K562 (cell line): ENCODE measurements around the gene CNTN4. TPM values are rescaled to one million over a fixed set of nuclear protein-coding genes. Genes with fewer than 3 reads are reported as not detected.

Source experiments
- ATAC-seq: fragments of 200-7000 bp; cut with Tn5 transposase; 3 replicates; pipeline ENCODE4 v1.9.1; 2020; ENCODE audit warnings: moderate library complexity
- BruUV-seq: library from RNA; stranded (reverse); fragments of 400-500 nt; replicated peaks from 2 replicates; lab custom pipeline; 2021; lab: Mats Ljungman, UMichigan
- CTCF ChIA-PET: fragments of 300-600 bp; formaldehyde crosslinking; extraction: SDS; loops from one replicate; lab custom pipeline; 2021; ENCODE audit warnings: low intra/inter-chr PET ratio; lab: Yijun Ruan, JAX
- POLR2A ChIA-PET: fragments of 300-600, 350-650 bp; sonication (Branson Sonifier 250); formaldehyde crosslinking; extraction: SDS; loops from one replicate; lab custom pipeline; 2021; ENCODE audit warnings: antibody characterized with exemption, inconsistent platforms; lab: Yijun Ruan, JAX
- DNase-seq, 4 experiments: peaks; one replicate each; pipeline versions ENCODE4 v3.0.0 to v3.0.0-alpha.2; 2011 to 2018; ENCODE audit warnings: low spot score in 3 of 4, mixed read lengths in 3 of 4; ENCODE audit errors: extremely low read depth in 1 of 4
- FAIRE-seq: peaks from 2 replicates; lab custom pipeline; 2011; peaks lifted over from hg19 to GRCh38; lab: Jason Lieb, UNC
- H2AFZ ChIP-seq: 2 replicates; pipeline ENCODE4 v1.6.0; 2011; ENCODE audit warnings: low read depth, low read length, control low read depth, inconsistent platforms
- H3K27ac ChIP-seq: fragments of 200-600 bp; 3 replicates; pipeline ENCODE4 v1.8.0; 2011; ENCODE audit warnings: low read depth, mild to moderate bottlenecking, control low read depth, inconsistent platforms, low read length, moderate library complexity, mixed read lengths; ENCODE audit errors: extremely low read depth
- H3K27me3 ChIP-seq, 2 experiments: fragments of 300-600 bp in 1 of 2; 2 replicates in 1 of 2; 3 replicates in 1 of 2; pipeline versions ENCODE4 v1.6.0 to v1.8.0; 2011; ENCODE audit warnings: inconsistent platforms in 2 of 2, low read length in 2 of 2, mild to moderate bottlenecking in 1 of 2, mixed read lengths in 1 of 2, moderate library complexity in 1 of 2; ENCODE audit not compliant: control insufficient read depth in 2 of 2, insufficient read depth in 2 of 2
- H3K36me3 ChIP-seq: fragments of 300-600 bp; 3 replicates; pipeline ENCODE4 v1.8.0; 2011; ENCODE audit warnings: mild to moderate bottlenecking, low read length, inconsistent platforms; ENCODE audit not compliant: control insufficient read depth, insufficient read depth
- H3K4me1 ChIP-seq, 2 experiments: fragments of 200-600 bp in 1 of 2; replicated peaks in 1 of 2; 2 replicates in 1 of 2; 3 replicates in 1 of 2; pipeline versions ENCODE4 v1.5.1 to v1.8.0; 2011; ENCODE audit warnings: inconsistent platforms in 2 of 2, low read length in 2 of 2, mild to moderate bottlenecking in 1 of 2, mixed read lengths in 1 of 2, moderate library complexity in 1 of 2; ENCODE audit not compliant: control insufficient read depth in 2 of 2, insufficient read depth in 2 of 2
- H3K4me2 ChIP-seq: 2 replicates; pipeline ENCODE4 v1.6.1; 2011; ENCODE audit warnings: low read length, control low read depth, inconsistent platforms, mixed read lengths; ENCODE audit not compliant: insufficient read depth
- H3K4me3 ChIP-seq: fragments of 200-600 bp; sonication (generic), shearing (Covaris generic); 2 replicates; pipeline ENCODE4 v1.5.1; 2016; ENCODE audit warnings: control low read depth, inconsistent platforms
- H3K79me2 ChIP-seq: fragments of 200-600 bp; 3 replicates; pipeline ENCODE4 v1.8.0; 2011; ENCODE audit warnings: low read length, inconsistent platforms; ENCODE audit not compliant: control insufficient read depth, insufficient read depth
- H3K9ac ChIP-seq, 2 experiments: 2 replicates each; pipeline versions ENCODE4 v1.6.0 to v1.6.1; 2011; ENCODE audit warnings: low read depth in 2 of 2, low read length in 2 of 2, control low read depth in 1 of 2, inconsistent platforms in 1 of 2, mild to moderate bottlenecking in 1 of 2, mixed read lengths in 1 of 2; ENCODE audit not compliant: insufficient read depth in 1 of 2
- H3K9me1 ChIP-seq: one replicate; pipeline ENCODE4 v1.6.0; 2011; ENCODE audit warnings: inconsistent platforms, mild to moderate bottlenecking, low read length, moderate library complexity; ENCODE audit not compliant: control insufficient read depth, insufficient read depth
- H3K9me3 ChIP-seq: replicated peaks from 2 replicates; pipeline ENCODE4 v1.5.1; 2011; ENCODE audit warnings: low read depth, low read length, inconsistent platforms; ENCODE audit not compliant: control insufficient read depth, insufficient read depth
- H4K20me1 ChIP-seq: replicated peaks from 2 replicates; pipeline ENCODE4 v1.6.1; 2011; ENCODE audit warnings: low read length, inconsistent platforms, mixed read lengths; ENCODE audit not compliant: control insufficient read depth, insufficient read depth
- CGGBP1 ChIP-seq: fragments of 250-450 bp; sonication (Bioruptor Pico); IDR thresholded peaks from 2 replicates; pipeline ENCODE4 v1.9.0; 2021; ENCODE audit warnings: mild to moderate bottlenecking
- ETS1 ChIP-seq: conservative IDR thresholded peaks from 2 replicates; pipeline ENCODE4 v1.6.1; 2011; ENCODE audit warnings: low read depth, mild to moderate bottlenecking, low read length; ENCODE audit not compliant: control insufficient read depth
- ILF3 ChIP-seq: fragments of 450-650 bp; IDR thresholded peaks from 2 replicates; pipeline ENCODE4 v1.6.1; 2018; ENCODE audit warnings: antibody characterized with exemption, mild to moderate bottlenecking, moderate library complexity, borderline replicate concordance
- MYC ChIP-seq, 2 experiments: fragments of 250-450 bp in 1 of 2; sonication (Bioruptor Pico) in 1 of 2; IDR thresholded peaks; 2 replicates each; pipeline versions ENCODE4 v1.5.1 to v1.6.1; 2012 to 2021; ENCODE audit warnings: low read depth in 2 of 2, borderline replicate concordance in 1 of 2, improper control_type of control experiment in 1 of 2, low read length in 1 of 2, mild to moderate bottlenecking in 1 of 2, moderate library complexity in 1 of 2
- PATZ1 ChIP-seq: fragments of 250-450 bp; sonication (Bioruptor Pico); IDR thresholded peaks from 2 replicates; pipeline ENCODE4 v1.5.0; 2020; ENCODE audit warnings: mild to moderate bottlenecking, borderline replicate concordance
- PHF20 ChIP-seq: fragments of 450-650 bp; IDR thresholded peaks from 2 replicates; pipeline ENCODE4 v1.6.1; 2018; ENCODE audit not compliant: partially characterized antibody
- PREB ChIP-seq: sonication (generic); formaldehyde crosslinking; IDR thresholded peaks from 2 replicates; pipeline ENCODE4 v1.8.1; 2023; ENCODE audit warnings: mild to moderate bottlenecking, missing genetic modification reagents
- ZNF274 ChIP-seq: IDR thresholded peaks from 2 replicates; pipeline ENCODE4 v1.6.1; 2011; ENCODE audit warnings: low read depth, mild to moderate bottlenecking, low read length, moderate library complexity, borderline replicate concordance
- whole genome bisulfite sequencing: fragments of 100-300 bp; shearing (Covaris generic); methylation state at CpG from one replicate; pipeline ENCODE4 v1.1.6; 2016; ENCODE audit warnings: low coverage, mixed read lengths; ENCODE audit not compliant: insufficient coverage; ENCODE audit errors: missing lambda C conversion rate; 5-methylcytosine and 5-hydroxymethylcytosine counted together
- in situ Hi-C: fragments of 300-500 bp; cut with MboI; formaldehyde crosslinking; loops from 4 replicates; pipeline ENCODE4 v1.15.0; 2018; ENCODE audit warnings: inconsistent platforms, mixed read lengths
- intact Hi-C: fragments of 100-400 bp; cut with micrococcal nuclease; formaldehyde crosslinking; loops from 2 replicates; pipeline ENCODE4 v1.14.2; 2022
- polyA plus RNA-seq, 8 experiments: library from polyadenylated mRNA; depleted of rRNA in 4 of 8; stranded (reverse) in 5 of 8; unstranded in 3 of 8; fragments of >200 nt; fragmentation: Nextera tagmentation in 2 of 8; fragmentation: Illumina TruSeq in 1 of 8; extraction: Ambion mirVana in 2 of 8; extraction: Trizol in 1 of 8; gene quantifications; 2 replicates each; pipeline versions ENCODE4 v1.2.1 to v1.2.3, GENCODE V29; 2011 to 2014; ENCODE audit warnings: inconsistent platforms in 1 of 8, missing spikeins in 1 of 8
- total RNA-seq, 7 experiments: library from RNA; depleted of rRNA in 6 of 7; stranded (reverse); fragments of >200 nt in 6 of 7; fragmentation: Illumina TruSeq in 2 of 7; extraction: Trizol in 2 of 7; gene quantifications; 2 replicates each; pipeline versions ENCODE4 v1.2.1 to v1.2.3, GENCODE V29; 2011 to 2021; ENCODE audit warnings: low replicate concordance in 1 of 7

The CNTN4 gene
- total and polyA plus RNA-seq, 9 of the 15 experiments (the other 6 are each of a cell fraction or from before 2014, with no cell fraction given), result not detected

GRCh38 chr3:2558796-2559195, 460.1 kb downstream of the CNTN4 start:
- Histone ChIP-seq H3K79me2 (no peaks in the 10 kb centered on the region), H3K4me3 (no peak overlapping the region), H3K9ac (no peak overlapping the region)
- no TSS peak for BruUV-seq
- intact Hi-C loops, result no loop called here
- CTCF ChIA-PET, result no interaction called here
- POLR2A ChIA-PET, result no interaction called here
- DNase-seq, result no peak
- in situ Hi-C loops, result no loop called here
- TF ChIP-seq ETS1, result no peak
- no peak for TF ChIP-seq PATZ1 (CRISPR knock-in tag)
- no peak for TF ChIP-seq CGGBP1 (CRISPR knock-in tag)
- TF ChIP-seq MYC (IDR thresholded peaks at IDR 0.05; ENCODE audit: low read depth, low read length), result no peak
- TF ChIP-seq MYC (CRISPR knock-in tag; IDR thresholded peaks at IDR 0.05; ENCODE audit: borderline replicate concordance, low read depth), result no peak
- no peak for TF ChIP-seq ZNF274
- no peak for TF ChIP-seq PREB (CRISPR knock-in tag)
- no peak for TF ChIP-seq ILF3
- TF ChIP-seq PHF20, result no peak
- TF ChIP-seq, all 486 proteins: peak for 0
- H3K27me3 ChIP-seq, result no peaks in the 10 kb centered on the region
- H3K4me1 ChIP-seq, result no peaks in the 10 kb centered on the region
- no peak overlapping the region for H3K4me2 ChIP-seq
- no peaks in the 10 kb centered on the region for H3K36me3 ChIP-seq
- no peaks in the 10 kb centered on the region for H3K9me3 ChIP-seq
- no peak overlapping the region for H3K27ac ChIP-seq
- no peaks in the 10 kb centered on the region for H4K20me1 ChIP-seq
- WGBS, result 0% methylated on average over 1 of the region's 1 CpG
- ATAC-seq (no peak), FAIRE-seq (no peak)
- H2AFZ ChIP-seq, result no peak overlapping the region
- no peaks in the 10 kb centered on the region for H3K9me1 ChIP-seq
